Fibroblast of skin of right biceps (primary cell): ENCODE results near the gene TCAIM.
"Not testable (repeated sequence)": the region's sequence is repeated elsewhere in the genome, so short reads cannot be mapped to it uniquely, and the experiment has no call there.

Source experiments
- DNase-seq: peaks from one replicate; pipeline ENCODE4 v3.0.0-alpha.2; 2013

The TCAIM gene

GRCh38 chr3:44338010-44338827, at the start of gene TCAIM:
TCAIM (plus strand) TSS chr3:44338766; CDS start chr3:44354783, 16,017 bp downstream.
- DNase-seq: peak; percentile 96

- no peak for DNase-seq
These were observed 48.6 kb upstream of the TCAIM start for GRCh38 chr3:44289882-44290462.

- no peak for DNase-seq
These were observed 46.3 kb upstream of the TCAIM start for GRCh38 chr3:44292276-44292675.

- DNase-seq: no peak
These were observed 45.6 kb upstream of the TCAIM start for GRCh38 chr3:44292947-44293346.

- no peak for DNase-seq
These were observed 41.3 kb upstream of the TCAIM start for GRCh38 chr3:44297255-44297654.

- DNase-seq: no peak
These were observed 36.8 kb upstream of the TCAIM start for GRCh38 chr3:44301746-44302145.

- DNase-seq: no peak
These were observed 29.1 kb upstream of the TCAIM start for GRCh38 chr3:44309500-44309899.

GRCh38 chr3:44318891-44319311, 19.7 kb upstream of the TCAIM start:
- no peak for DNase-seq

GRCh38 chr3:44321335-44321734, 17.2 kb upstream of the TCAIM start:
- DNase-seq: no peak

- DNase-seq: peak; percentile 52
These were observed 15.1 kb upstream of the TCAIM start for GRCh38 chr3:44323341-44323955.

- DNase-seq: no peak
These were observed 14.0 kb upstream of the TCAIM start for GRCh38 chr3:44324584-44324983.

GRCh38 chr3:44326019-44326418, 12.5 kb upstream of the TCAIM start:
- peak; percentile 47 for DNase-seq

GRCh38 chr3:44326515-44326914, 12.1 kb upstream of the TCAIM start:
- DNase-seq: no peak

- no peak for DNase-seq
These were observed 8.6 kb upstream of the TCAIM start for GRCh38 chr3:44329946-44330345.

GRCh38 chr3:44330444-44330843, 8.1 kb upstream of the TCAIM start:
- DNase-seq: no peak

- DNase-seq: no peak
These were observed 4.2 kb upstream of the TCAIM start for GRCh38 chr3:44334326-44334725.

GRCh38 chr3:44337248-44337785, 1.2 kb upstream of the TCAIM start:
- no peak for DNase-seq

- DNase-seq: no peak
These were observed 212 bp downstream of the TCAIM start for GRCh38 chr3:44338828-44339127.

- DNase-seq: no peak
These were observed 853 bp downstream of the TCAIM start for GRCh38 chr3:44339181-44340057.

- DNase-seq: no peak
These were observed 1.5 kb downstream of the TCAIM start for GRCh38 chr3:44340058-44340395.

- DNase-seq: peak; percentile 74
These were observed 3.7 kb downstream of the TCAIM start for GRCh38 chr3:44342176-44342790.

- DNase-seq: no peak
These were observed 4.9 kb downstream of the TCAIM start for GRCh38 chr3:44343421-44343820.

- not testable (repeated sequence) for DNase-seq
These were observed 8.0 kb downstream of the TCAIM start for GRCh38 chr3:44346590-44346989.
